ENCODE measurements around the gene PRELID2.
"Not testable (repeated sequence)": the region's sequence is repeated elsewhere in the genome, so short reads cannot be mapped to it uniquely, and the experiment has no call there.

PRELID2 gene

GRCh38 chr5:145855763-145856267 lies 20.7 kb upstream of the PRELID2 start:
- H3K9me3 ChIP-seq (ENCODE audit: control insufficient read depth, low read length): no peaks in the 10 kb centered on the region
- H3K4me3 ChIP-seq (ENCODE audit: low read length): no peak overlapping the region
- H3K36me3 ChIP-seq (ENCODE audit: control insufficient read depth, insufficient read depth, low read length): no peaks in the 10 kb centered on the region
- H3K4me1 ChIP-seq (ENCODE audit: control insufficient read depth, insufficient read depth, low read length): peaks cover 42% of the 10 kb centered on the region
- peak overlapping the region; percentile 8 for H3K9ac ChIP-seq (ENCODE audit: low read length)
- H3K27me3 ChIP-seq (ENCODE audit: control insufficient read depth, insufficient read depth, low read length): no peaks in the 10 kb centered on the region

GRCh38 chr5:145854651-145855258 lies 19.6 kb upstream of the PRELID2 start:
- H3K36me3 ChIP-seq (ENCODE audit: control insufficient read depth, insufficient read depth, low read length): no peaks in the 10 kb centered on the region
- H3K9me3 ChIP-seq (ENCODE audit: control insufficient read depth, low read length): no peaks in the 10 kb centered on the region
- no peak overlapping the region for H3K4me3 ChIP-seq (ENCODE audit: low read length)
- no peaks in the 10 kb centered on the region for H3K27me3 ChIP-seq (ENCODE audit: control insufficient read depth, insufficient read depth, low read length)
- peaks cover 37% of the 10 kb centered on the region for H3K4me1 ChIP-seq (ENCODE audit: control insufficient read depth, insufficient read depth, low read length)
- H3K9ac ChIP-seq (ENCODE audit: low read length): no peak overlapping the region

- Histone ChIP-seq H3K9ac (ENCODE audit: low read length) (no peak overlapping the region), H3K4me1 (ENCODE audit: control insufficient read depth, insufficient read depth, low read length) (peaks cover 32% of the 10 kb centered on the region), H3K4me3 (ENCODE audit: low read length) (no peak overlapping the region), H3K9me3 (ENCODE audit: control insufficient read depth, low read length) (no peaks in the 10 kb centered on the region), H3K27me3 (ENCODE audit: control insufficient read depth, insufficient read depth, low read length) (no peaks in the 10 kb centered on the region), H3K36me3 (ENCODE audit: control insufficient read depth, insufficient read depth, low read length) (no peaks in the 10 kb centered on the region)
Measured at GRCh38 chr5:145853781-145854376, 18.7 kb upstream of the PRELID2 start.

- Histone ChIP-seq H3K4me3 (ENCODE audit: low read length) (no peak overlapping the region), H3K27me3 (ENCODE audit: control insufficient read depth, insufficient read depth, low read length) (no peaks in the 10 kb centered on the region), H3K9ac (ENCODE audit: low read length) (no peak overlapping the region)
Measured at GRCh38 chr5:145852990-145853389, 17.8 kb upstream of the PRELID2 start.

GRCh38 chr5:145848854-145849253 lies 13.7 kb upstream of the PRELID2 start:
- Histone ChIP-seq H3K27me3 (ENCODE audit: control insufficient read depth, insufficient read depth, low read length) (no peaks in the 10 kb centered on the region), H3K4me3 (ENCODE audit: low read length) (no peak overlapping the region), H3K36me3 (ENCODE audit: control insufficient read depth, insufficient read depth, low read length) (no peaks in the 10 kb centered on the region), H3K9ac (ENCODE audit: low read length) (no peak overlapping the region), H3K4me1 (ENCODE audit: control insufficient read depth, insufficient read depth, low read length) (peaks cover 29% of the 10 kb centered on the region), H3K9me3 (ENCODE audit: control insufficient read depth, low read length) (no peaks in the 10 kb centered on the region)

More at GRCh38 chr5:145852990-145853389, 17.8 kb upstream of the PRELID2 start:
- Histone ChIP-seq H3K9me3 (ENCODE audit: control insufficient read depth, low read length) (no peaks in the 10 kb centered on the region), H3K4me1 (ENCODE audit: control insufficient read depth, insufficient read depth, low read length) (peaks cover 32% of the 10 kb centered on the region), H3K36me3 (ENCODE audit: control insufficient read depth, insufficient read depth, low read length) (no peaks in the 10 kb centered on the region)

GRCh38 chr5:145847499-145848497 lies 12.7 kb upstream of the PRELID2 start:
- Histone ChIP-seq H3K9ac (ENCODE audit: low read length) (no peak overlapping the region), H3K9me3 (ENCODE audit: control insufficient read depth, low read length) (no peaks in the 10 kb centered on the region), H3K27me3 (ENCODE audit: control insufficient read depth, insufficient read depth, low read length) (no peaks in the 10 kb centered on the region), H3K36me3 (ENCODE audit: control insufficient read depth, insufficient read depth, low read length) (no peaks in the 10 kb centered on the region), H3K4me3 (ENCODE audit: low read length) (no peak overlapping the region), H3K4me1 (ENCODE audit: control insufficient read depth, insufficient read depth, low read length) (peaks cover 25% of the 10 kb centered on the region)

- Histone ChIP-seq H3K4me1 (ENCODE audit: control insufficient read depth, insufficient read depth, low read length) (peaks cover 25% of the 10 kb centered on the region), H3K27me3 (ENCODE audit: control insufficient read depth, insufficient read depth, low read length) (no peaks in the 10 kb centered on the region), H3K4me3 (ENCODE audit: low read length) (no peak overlapping the region), H3K9ac (ENCODE audit: low read length) (no peak overlapping the region), H3K9me3 (ENCODE audit: control insufficient read depth, low read length) (no peaks in the 10 kb centered on the region), H3K36me3 (ENCODE audit: control insufficient read depth, insufficient read depth, low read length) (no peaks in the 10 kb centered on the region)
Measured at GRCh38 chr5:145846081-145846480, 10.9 kb upstream of the PRELID2 start.

- H3K36me3 ChIP-seq (ENCODE audit: control insufficient read depth, insufficient read depth, low read length): no peaks in the 10 kb centered on the region
- H3K4me1 ChIP-seq (ENCODE audit: control insufficient read depth, insufficient read depth, low read length): peaks cover 25% of the 10 kb centered on the region
- no peaks in the 10 kb centered on the region for H3K27me3 ChIP-seq (ENCODE audit: control insufficient read depth, insufficient read depth, low read length)
- no peak overlapping the region for H3K9ac ChIP-seq (ENCODE audit: low read length)
- H3K9me3 ChIP-seq (ENCODE audit: control insufficient read depth, low read length): no peaks in the 10 kb centered on the region
- H3K4me3 ChIP-seq (ENCODE audit: low read length): no peak overlapping the region
Measured at GRCh38 chr5:145841299-145841698, 6.2 kb upstream of the PRELID2 start.

GRCh38 chr5:145840458-145841132 lies 5.5 kb upstream of the PRELID2 start:
- no peak overlapping the region for H3K9ac ChIP-seq (ENCODE audit: low read length)
- no peaks in the 10 kb centered on the region for H3K27me3 ChIP-seq (ENCODE audit: control insufficient read depth, insufficient read depth, low read length)
- no peak overlapping the region for H3K4me3 ChIP-seq (ENCODE audit: low read length)
- H3K36me3 ChIP-seq (ENCODE audit: control insufficient read depth, insufficient read depth, low read length): no peaks in the 10 kb centered on the region
- H3K4me1 ChIP-seq (ENCODE audit: control insufficient read depth, insufficient read depth, low read length): peaks cover 27% of the 10 kb centered on the region
- no peaks in the 10 kb centered on the region for H3K9me3 ChIP-seq (ENCODE audit: control insufficient read depth, low read length)

GRCh38 chr5:145838276-145838675 lies 3.1 kb upstream of the PRELID2 start:
- Histone ChIP-seq H3K9me3 (ENCODE audit: control insufficient read depth, low read length) (no peaks in the 10 kb centered on the region), H3K4me1 (ENCODE audit: control insufficient read depth, insufficient read depth, low read length) (peaks cover 27% of the 10 kb centered on the region), H3K9ac (ENCODE audit: low read length) (no peak overlapping the region), H3K27me3 (ENCODE audit: control insufficient read depth, insufficient read depth, low read length) (no peaks in the 10 kb centered on the region), H3K36me3 (ENCODE audit: control insufficient read depth, insufficient read depth, low read length) (no peaks in the 10 kb centered on the region), H3K4me3 (ENCODE audit: low read length) (no peak overlapping the region)

- peaks cover 36% of the 10 kb centered on the region for H3K4me1 ChIP-seq (ENCODE audit: control insufficient read depth, insufficient read depth, low read length)
Measured at GRCh38 chr5:145836241-145836640, 1.1 kb upstream of the PRELID2 start.

More at GRCh38 chr5:145836241-145836640, 1.1 kb upstream of the PRELID2 start:
- H3K4me3 ChIP-seq (ENCODE audit: low read length); H3K9me3 ChIP-seq (ENCODE audit: control insufficient read depth, low read length); H3K36me3 ChIP-seq (ENCODE audit: control insufficient read depth, insufficient read depth, low read length); H3K27me3 ChIP-seq (ENCODE audit: control insufficient read depth, insufficient read depth, low read length): not testable (repeated sequence)
- peak overlapping the region; percentile 82 for H3K9ac ChIP-seq (ENCODE audit: low read length)

Data from mucosa of stomach (tissue), 1 donor.